GM23248 (cell line): ENCODE results near the gene SEMA4D. TPM values are rescaled to one million over a fixed set of nuclear protein-coding genes. Genes with fewer than 3 reads are reported as not detected.
A peak's percentile ranks its signal among the peaks of the same experiment; 100 is the strongest.

Experiments used
- DNase-seq: peaks from one replicate; pipeline ENCODE4 v3.0.0-alpha.2; 2015
- H2AFZ ChIP-seq: fragments of 200-600 bp; sonication (generic); 2 replicates; pipeline ENCODE4 v1.6.1; 2016; ENCODE audit warnings: antibody characterized with exemption
- H3F3A ChIP-seq: fragments of 200-600 bp; sonication (generic); 2 replicates; pipeline ENCODE4 v1.6.1; 2016; ENCODE audit warnings: mild to moderate bottlenecking, antibody characterized with exemption, mixed run types; ENCODE audit not compliant: insufficient read depth
- H3K27ac ChIP-seq: fragments of 200-600 bp; sonication (generic); 2 replicates; pipeline ENCODE4 v1.5.1; 2016; ENCODE audit warnings: mild to moderate bottlenecking
- H3K27me3 ChIP-seq: fragments of 200-600 bp; sonication (generic); replicated peaks from 2 replicates; pipeline ENCODE4 v1.6.1; 2016; ENCODE audit warnings: mild to moderate bottlenecking; ENCODE audit not compliant: insufficient read depth
- H3K36me3 ChIP-seq: fragments of 200-600 bp; sonication (generic); 2 replicates; pipeline ENCODE4 v1.6.1; 2016; ENCODE audit warnings: low read depth, mild to moderate bottlenecking
- H3K4me1 ChIP-seq: fragments of 200-600 bp; sonication (generic); 2 replicates; pipeline ENCODE4 v1.6.1; 2016; ENCODE audit warnings: mild to moderate bottlenecking; ENCODE audit not compliant: insufficient read depth
- H3K4me2 ChIP-seq: fragments of 200-600 bp; sonication (generic); one replicate; pipeline ENCODE4 v1.6.1; 2016; ENCODE audit warnings: mild to moderate bottlenecking; ENCODE audit not compliant: unreplicated experiment
- H3K4me3 ChIP-seq: fragments of 200-600 bp; sonication (generic); 2 replicates; pipeline ENCODE4 v1.5.1; 2016; ENCODE audit warnings: mild to moderate bottlenecking
- H3K79me2 ChIP-seq: fragments of 200-600 bp; sonication (generic); 2 replicates; pipeline ENCODE4 v1.6.1; 2016; ENCODE audit warnings: mild to moderate bottlenecking; ENCODE audit not compliant: insufficient read depth
- H3K9ac ChIP-seq: fragments of 200-600 bp; sonication (generic); 2 replicates; pipeline ENCODE4 v1.6.1; 2016; ENCODE audit warnings: mild to moderate bottlenecking
- H3K9me2 ChIP-seq: fragments of 200-600 bp; sonication (generic); 2 replicates; pipeline ENCODE4 v1.6.1; 2016; ENCODE audit warnings: mixed run types, mild to moderate bottlenecking, moderate library complexity; ENCODE audit not compliant: insufficient read depth
- H3K9me3 ChIP-seq: fragments of 200-600 bp; sonication (generic); one replicate; pipeline ENCODE4 v1.6.1; 2017; ENCODE audit warnings: low read depth
- H4K20me1 ChIP-seq: fragments of 200-600 bp; sonication (generic); 2 replicates; pipeline ENCODE4 v1.6.0; 2016; ENCODE audit not compliant: insufficient read depth
- EZH2 ChIP-seq: fragments of 200-600 bp; sonication (generic); IDR thresholded peaks from 2 replicates; pipeline ENCODE4 v1.6.1; 2018; ENCODE audit warnings: antibody characterized with exemption, mild to moderate bottlenecking; ENCODE audit not compliant: insufficient read depth, poor library complexity, severe bottlenecking
- EZH2phosphoT487 ChIP-seq: fragments of 200-600 bp; sonication (generic); IDR thresholded peaks from 2 replicates; pipeline ENCODE4 v1.6.1; 2018; ENCODE audit warnings: antibody characterized with exemption, moderate library complexity, mild to moderate bottlenecking, low read depth; ENCODE audit not compliant: insufficient read depth
- WGBS, 2 experiments: methylation state at CpG; one replicate each; pipeline ENCODE4 v1.1.6; 2015 to 2017; ENCODE audit warnings: low lambda C conversion rate in 2 of 2, low coverage in 1 of 2; ENCODE audit errors: missing lambda C conversion rate in 2 of 2; 5-methylcytosine and 5-hydroxymethylcytosine counted together
- in situ Hi-C: fragments of 300-500 bp; cut with MboI; formaldehyde crosslinking; loops from 2 replicates; pipeline ENCODE4 v1.15.0; 2020
- polyA plus RNA-seq: library from polyadenylated mRNA; unstranded; fragments of >200 nt; fragmentation: Nextera tagmentation; extraction: Ambion mirVana; gene quantifications from 2 replicates; pipeline ENCODE4 v1.2.1, GENCODE V29; 2016
- total RNA-seq: library from RNA; depleted of rRNA; stranded (reverse); fragments of >200 nt; shearing (Covaris generic); gene quantifications from 2 replicates; pipeline ENCODE4 v1.2.3, GENCODE V29; 2014

Gene SEMA4D
- total and polyA plus RNA-seq, 2 experiments from 2014 or later = 0.11 TPM

DNA sequence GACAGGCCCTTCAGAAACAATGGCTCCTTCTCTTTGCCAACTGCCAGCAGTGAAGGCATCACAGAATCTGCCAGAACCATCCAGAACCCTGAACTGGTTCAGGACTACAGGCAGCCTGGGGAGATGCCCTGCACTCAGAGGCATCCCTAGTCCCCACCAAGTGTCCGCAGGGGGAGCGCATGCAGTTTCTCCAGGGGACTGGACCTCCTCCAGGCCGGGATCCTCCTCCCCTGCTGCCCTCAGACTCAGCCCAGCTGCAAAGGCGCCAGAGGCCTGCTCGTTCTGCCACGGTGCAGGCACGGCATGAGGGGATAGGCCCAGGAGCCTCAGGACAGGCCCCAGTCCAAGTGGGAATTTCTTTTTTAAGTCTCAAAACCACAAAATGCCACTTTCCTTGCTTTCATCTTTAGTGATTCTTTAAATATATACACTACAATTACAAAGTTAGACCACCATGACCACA is 72.0 kb downstream of the SEMA4D start:
- no peak overlapping the region for H3K4me2 ChIP-seq
- H3K27me3 ChIP-seq = no peaks in the 10 kb centered on the region
- H3F3A ChIP-seq = no peaks in the 10 kb centered on the region
- no peak for TF ChIP-seq EZH2
- TF ChIP-seq EZH2phosphoT487 = no peak
- 49 to 56% methylated on average over 7 of the region's 7 CpGs for WGBS, 2 experiments
- H2AFZ ChIP-seq = no peak overlapping the region
- no peaks in the 10 kb centered on the region for H4K20me1 ChIP-seq
- no peak overlapping the region for H3K9ac ChIP-seq
- H3K27ac ChIP-seq = no peak overlapping the region
- no peaks in the 10 kb centered on the region for H3K79me2 ChIP-seq
- in situ Hi-C loops = no loop called here
- H3K36me3 ChIP-seq = no peaks in the 10 kb centered on the region
- DNase-seq = peak; percentile 14
- no peaks in the 10 kb centered on the region for H3K9me3 ChIP-seq
- peaks cover 9% of the 10 kb centered on the region for H3K4me1 ChIP-seq
- no peak overlapping the region for H3K4me3 ChIP-seq
- no peaks in the 10 kb centered on the region for H3K9me2 ChIP-seq

DNA sequence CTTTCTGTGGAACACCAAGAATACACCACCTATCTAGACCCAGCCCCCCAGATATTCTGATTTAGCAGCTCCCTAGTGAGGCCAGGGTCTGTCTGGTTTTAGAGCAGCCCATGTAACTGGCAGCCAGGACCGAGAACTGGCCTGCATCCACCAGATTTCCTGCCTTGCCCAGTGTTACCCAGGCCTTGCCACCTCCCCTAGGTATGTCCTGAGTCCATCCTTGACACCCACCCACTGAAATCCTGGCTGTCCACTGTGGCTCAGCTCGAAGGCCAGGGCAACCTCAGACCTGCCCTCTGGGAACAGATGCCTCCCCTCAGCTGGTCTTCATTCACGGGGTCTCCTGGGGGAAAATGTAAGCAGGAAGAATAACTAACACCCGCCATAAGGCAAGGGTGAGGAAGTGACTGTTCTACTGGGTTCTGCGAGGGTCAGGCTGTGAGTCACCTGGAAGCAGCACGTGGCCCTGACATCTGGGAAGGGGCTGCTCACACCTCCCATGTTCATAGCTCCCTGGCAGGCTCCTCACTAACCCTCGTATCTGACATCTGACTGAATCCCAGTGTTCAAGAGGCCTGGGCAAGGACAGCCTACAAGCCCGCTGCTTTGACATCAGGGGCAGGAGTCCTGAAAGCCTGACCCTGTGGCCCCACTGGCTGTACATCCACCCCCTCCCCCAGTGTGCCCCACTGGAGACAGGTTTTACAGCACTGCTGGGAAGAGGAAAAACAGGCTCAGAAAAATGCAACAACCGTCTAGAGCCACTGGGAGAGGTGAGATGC is 72.7 kb downstream of the SEMA4D start:
- Histone ChIP-seq H3K4me3 (no peak overlapping the region), H4K20me1 (no peaks in the 10 kb centered on the region), H3F3A (no peaks in the 10 kb centered on the region), H3K9me3 (no peaks in the 10 kb centered on the region), H3K4me1 (peaks cover 7% of the 10 kb centered on the region; the same call in 1 of the 2 replicates), H3K9ac (no peak overlapping the region), H2AFZ (no peak overlapping the region), H3K27ac (no peak overlapping the region), H3K9me2 (no peaks in the 10 kb centered on the region), H3K27me3 (no peaks in the 10 kb centered on the region), H3K79me2 (no peaks in the 10 kb centered on the region), H3K4me2 (no peak overlapping the region), H3K36me3 (no peaks in the 10 kb centered on the region)
- in situ Hi-C loops = no loop called here
- 47 to 52% methylated on average over 9 of the region's 9 CpGs for WGBS, 2 experiments
- TF ChIP-seq EZH2phosphoT487 (no peak), EZH2 (no peak)
- no peak for DNase-seq

DNA sequence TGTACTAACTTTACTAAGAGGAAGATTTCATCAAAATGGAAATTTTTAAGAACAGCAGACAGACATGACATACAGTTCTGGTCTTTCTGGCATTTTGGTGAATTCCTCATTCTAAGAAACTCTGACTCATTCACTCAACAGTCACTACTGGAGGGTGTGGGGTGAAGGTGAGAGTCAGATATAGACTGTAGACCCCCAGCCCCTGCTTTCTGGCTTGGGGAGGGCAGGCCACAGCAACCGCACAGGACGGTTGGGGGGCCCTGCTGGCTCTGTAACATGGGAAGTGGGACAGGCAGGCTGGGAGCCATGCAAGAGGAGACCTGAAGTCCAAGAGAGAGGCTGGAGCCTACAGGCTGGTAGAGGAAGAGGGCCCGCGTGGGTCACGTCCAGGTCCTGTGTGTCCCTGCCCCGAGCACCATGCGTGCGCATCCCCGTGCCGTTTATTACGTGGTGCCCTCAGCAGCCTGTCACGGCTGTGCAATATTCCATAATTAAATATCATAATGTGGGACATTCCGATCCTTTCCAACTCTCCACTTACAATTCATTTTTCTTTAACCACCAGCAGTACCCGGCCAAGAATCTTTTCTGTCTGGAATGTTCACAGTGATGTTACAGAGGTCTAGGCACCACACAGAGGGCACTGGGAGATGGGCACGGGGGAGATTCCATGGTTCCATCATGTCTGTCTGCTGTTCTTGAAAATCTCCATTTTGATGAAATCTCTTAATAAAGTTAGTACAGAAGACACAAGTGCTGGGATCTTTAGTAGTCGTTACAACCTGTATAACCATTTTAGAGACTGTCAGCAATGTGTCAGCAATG is 75.5 kb downstream of the SEMA4D start:
- H3K4me3 ChIP-seq = no peak overlapping the region
- peak; percentile 65 for DNase-seq
- no peak overlapping the region for H2AFZ ChIP-seq
- H3K4me2 ChIP-seq = peak overlapping the region; percentile 10
- no peaks in the 10 kb centered on the region for H3K79me2 ChIP-seq
- WGBS, 2 experiments = 67 to 73% methylated on average over 16 of the region's 16 CpGs
- H3K4me1 ChIP-seq = peaks cover 5% of the 10 kb centered on the region; the same call in 1 of the 2 replicates
- in situ Hi-C loops = no loop called here
- no peaks in the 10 kb centered on the region for H3K27me3 ChIP-seq
- no peaks in the 10 kb centered on the region for H3K36me3 ChIP-seq
- no peaks in the 10 kb centered on the region for H3K9me3 ChIP-seq
- no peaks in the 10 kb centered on the region for H3F3A ChIP-seq
- H4K20me1 ChIP-seq = no peaks in the 10 kb centered on the region
- H3K9ac ChIP-seq = no peak overlapping the region
- no peaks in the 10 kb centered on the region for H3K9me2 ChIP-seq
- TF ChIP-seq EZH2 (no peak), EZH2phosphoT487 (no peak)
- H3K27ac ChIP-seq = no peak overlapping the region

DNA sequence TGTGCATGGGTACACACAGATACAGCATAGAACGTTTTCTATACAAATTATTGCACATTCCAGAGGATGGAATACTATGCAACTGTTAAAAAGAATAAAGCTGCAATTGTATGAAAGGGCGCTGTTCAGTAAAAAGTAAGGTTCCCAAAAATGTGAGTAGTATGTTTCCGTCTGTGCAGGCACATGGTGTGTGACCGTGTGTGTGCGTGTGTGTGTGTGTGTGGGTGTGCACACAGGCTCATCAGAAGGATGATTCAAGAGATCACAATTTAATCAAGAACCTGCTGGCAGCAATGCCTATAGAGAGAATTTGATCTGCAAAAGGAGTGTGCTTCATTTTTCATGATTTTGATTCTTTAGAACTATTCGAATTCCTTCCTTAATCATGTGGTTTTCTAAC is 76.3 kb downstream of the SEMA4D start:
- Histone ChIP-seq H3K4me1 (peaks cover 5% of the 10 kb centered on the region; the same call in 1 of the 2 replicates), H3K9me3 (no peaks in the 10 kb centered on the region), H3K79me2 (no peaks in the 10 kb centered on the region), H3K9ac (no peak overlapping the region), H3K4me3 (no peak overlapping the region), H3K27me3 (no peaks in the 10 kb centered on the region), H3K9me2 (no peaks in the 10 kb centered on the region), H2AFZ (no peak overlapping the region), H3K4me2 (peak overlapping the region; percentile 10), H3F3A (no peaks in the 10 kb centered on the region), H3K27ac (no peak overlapping the region), H4K20me1 (no peaks in the 10 kb centered on the region), H3K36me3 (no peaks in the 10 kb centered on the region)
- 62 to 71% methylated on average over 6 of the region's 6 CpGs for WGBS, 2 experiments
- peak; percentile 22 for DNase-seq
- TF ChIP-seq EZH2 = no peak
- TF ChIP-seq EZH2phosphoT487 = no peak
- in situ Hi-C loops = no loop called here
